GM18519 (cell line): ENCODE measurements around the gene TBK1.
A peak's percentile ranks its signal among the peaks of the same experiment; 100 is the strongest.

Experiments
- ATAC-seq: cut with Tn5 transposase; IDR thresholded peaks from one replicate; pipeline ENCODE4 v1.9.1; 2021; ENCODE audit warnings: mild to moderate bottlenecking, moderate library complexity; ENCODE audit not compliant: unreplicated experiment, low FRiP score

Gene TBK1

DNA sequence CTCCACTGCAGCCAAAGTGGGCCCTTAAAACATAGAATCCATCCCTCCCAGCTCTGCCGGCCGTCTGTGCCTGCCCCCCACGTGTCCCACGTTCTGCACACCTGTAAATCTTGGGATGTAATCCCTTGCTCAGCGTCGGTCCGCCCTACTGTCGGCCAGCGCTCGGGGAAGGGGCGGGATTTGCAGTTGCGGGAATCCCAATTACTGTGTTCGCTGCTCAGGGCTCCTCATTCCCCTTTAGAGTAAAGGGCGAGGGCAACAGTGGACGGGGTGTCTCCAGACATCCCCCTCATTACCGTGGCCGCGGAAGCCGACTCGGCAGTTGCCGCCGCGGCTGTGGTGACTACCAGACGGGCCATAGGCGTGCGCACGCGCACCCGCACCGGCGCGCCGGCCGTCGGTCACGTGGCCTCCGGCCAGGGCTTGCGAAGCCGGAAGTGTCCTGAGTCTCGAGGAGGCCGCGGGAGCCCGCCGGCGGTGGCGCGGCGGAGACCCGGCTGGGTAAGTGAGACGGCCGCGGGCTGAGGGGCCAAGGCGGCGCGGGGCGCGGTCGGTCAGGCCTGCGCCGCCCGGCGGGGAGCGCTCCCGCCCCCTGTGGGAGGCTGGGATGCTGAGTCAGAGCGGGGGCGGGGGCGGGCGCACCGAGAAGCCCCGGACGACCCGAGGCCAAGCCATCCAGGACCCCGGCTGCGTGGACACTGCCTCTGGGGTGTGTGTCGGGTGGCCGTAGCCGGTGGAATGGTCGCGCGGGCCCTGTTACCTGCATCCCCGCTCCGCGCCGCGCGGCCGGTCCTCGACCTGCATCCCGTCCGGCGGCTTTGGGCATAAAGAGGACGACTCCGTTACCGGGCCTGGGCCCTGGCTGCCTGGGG is at the start of gene TBK1:
TSS of gene TBK1 (plus strand) at position 434 of the 872 bp plus-strand sequence. CDS start 3,751 bp downstream, outside the sequence.
- peak; percentile 88 for ATAC-seq

DNA sequence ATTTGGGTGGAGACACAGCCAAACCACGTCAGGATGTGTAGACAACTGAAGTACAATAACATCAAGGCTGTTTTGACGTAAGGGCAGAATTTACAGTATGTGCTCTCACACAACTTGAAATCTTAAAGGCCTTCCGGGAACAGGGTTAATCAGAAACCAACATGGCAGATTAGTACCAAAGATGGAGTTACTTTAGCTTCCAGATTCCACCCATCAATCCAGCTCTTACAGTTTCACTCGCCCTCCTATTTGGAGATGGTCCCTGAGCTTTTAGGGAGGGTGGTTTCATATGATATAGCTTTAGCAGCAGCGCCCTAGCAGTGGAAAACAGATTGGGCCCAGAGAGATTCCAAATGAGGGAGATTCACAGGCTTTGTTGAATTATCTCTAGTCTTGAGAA is 49.7 kb upstream of the TBK1 start:
- no peak for ATAC-seq

DNA sequence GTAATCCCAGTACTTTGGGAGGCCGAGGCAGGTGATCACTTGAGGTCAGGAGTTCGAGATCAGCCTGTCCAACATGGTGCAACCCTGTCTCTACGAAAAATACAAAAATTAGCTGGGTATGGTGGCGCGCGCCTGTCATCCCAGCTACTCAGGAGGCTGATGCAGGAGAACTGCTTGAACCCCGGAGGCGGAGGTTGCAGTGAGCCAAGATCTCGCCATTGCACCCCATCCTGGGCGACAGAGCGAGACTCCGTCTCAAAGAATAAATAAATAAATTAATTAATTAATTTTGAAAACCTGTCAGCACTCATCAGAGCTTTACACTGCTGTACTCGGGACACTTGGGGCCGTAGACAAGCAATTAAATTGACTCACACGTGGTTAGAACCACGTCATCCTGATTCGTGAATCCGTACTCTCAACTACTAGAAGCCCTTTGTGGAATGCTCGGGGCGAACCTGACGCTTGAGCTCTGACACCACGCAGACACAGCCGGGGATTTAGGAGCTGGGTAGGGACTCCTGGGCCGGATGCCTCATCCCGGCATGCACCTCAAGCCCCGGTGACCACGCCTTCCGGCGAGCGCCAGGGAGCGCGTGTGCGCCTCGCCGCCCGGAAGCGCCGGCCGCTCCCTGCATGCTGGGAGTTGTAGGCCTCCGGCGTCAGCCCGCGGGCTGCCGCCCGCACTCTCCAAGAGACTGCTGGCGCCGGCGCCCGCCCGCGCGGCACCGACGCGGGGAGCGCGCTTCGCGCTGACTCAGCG is 48.0 kb upstream of the TBK1 start, which contains the start of gene XPOT:
TSS of gene XPOT (plus strand) at position 686 of the 763 bp plus-strand sequence. CDS start 5,644 bp downstream, outside the sequence.
- peak; percentile 98 for ATAC-seq

DNA sequence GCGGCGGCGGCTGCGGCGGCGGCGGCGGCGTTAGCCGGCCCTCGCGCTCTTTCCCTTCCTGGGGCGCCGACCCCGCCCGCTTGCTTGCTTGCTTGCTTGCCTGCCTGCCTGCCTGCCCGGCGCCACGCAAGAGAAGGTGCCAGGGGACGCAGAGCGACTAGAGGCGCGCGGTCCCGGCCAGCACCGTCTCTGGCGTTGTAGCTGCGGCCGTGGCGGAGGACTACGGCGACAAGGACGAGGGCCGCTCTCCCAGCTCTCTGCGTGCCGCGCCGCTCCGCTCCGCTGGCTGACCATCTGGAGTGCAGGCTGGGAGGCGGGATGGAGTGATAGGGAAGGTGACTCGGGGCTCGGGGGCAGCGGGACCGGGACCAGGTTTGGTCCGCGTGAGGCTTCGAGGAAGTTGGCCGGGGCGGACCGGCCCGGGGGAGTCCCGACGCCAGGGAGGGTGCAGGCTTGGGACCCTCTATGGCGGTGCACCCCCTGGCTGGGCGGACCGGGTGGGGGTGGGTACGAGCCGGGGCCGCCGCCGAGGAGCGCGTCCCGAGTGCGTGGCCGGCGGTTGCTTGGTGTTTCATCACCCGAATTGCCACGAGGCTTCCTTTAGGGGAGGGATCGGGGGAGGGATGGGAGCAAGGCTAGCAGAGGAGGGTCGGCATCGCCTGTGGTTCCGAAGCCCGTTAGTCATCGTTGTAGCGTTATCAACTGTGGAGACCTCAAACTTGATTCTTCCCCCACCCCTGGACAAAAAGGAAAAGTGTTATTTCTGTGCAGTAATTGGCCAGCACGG is 47.3 kb upstream of the TBK1 start:
- ATAC-seq, result peak; percentile 6

DNA sequence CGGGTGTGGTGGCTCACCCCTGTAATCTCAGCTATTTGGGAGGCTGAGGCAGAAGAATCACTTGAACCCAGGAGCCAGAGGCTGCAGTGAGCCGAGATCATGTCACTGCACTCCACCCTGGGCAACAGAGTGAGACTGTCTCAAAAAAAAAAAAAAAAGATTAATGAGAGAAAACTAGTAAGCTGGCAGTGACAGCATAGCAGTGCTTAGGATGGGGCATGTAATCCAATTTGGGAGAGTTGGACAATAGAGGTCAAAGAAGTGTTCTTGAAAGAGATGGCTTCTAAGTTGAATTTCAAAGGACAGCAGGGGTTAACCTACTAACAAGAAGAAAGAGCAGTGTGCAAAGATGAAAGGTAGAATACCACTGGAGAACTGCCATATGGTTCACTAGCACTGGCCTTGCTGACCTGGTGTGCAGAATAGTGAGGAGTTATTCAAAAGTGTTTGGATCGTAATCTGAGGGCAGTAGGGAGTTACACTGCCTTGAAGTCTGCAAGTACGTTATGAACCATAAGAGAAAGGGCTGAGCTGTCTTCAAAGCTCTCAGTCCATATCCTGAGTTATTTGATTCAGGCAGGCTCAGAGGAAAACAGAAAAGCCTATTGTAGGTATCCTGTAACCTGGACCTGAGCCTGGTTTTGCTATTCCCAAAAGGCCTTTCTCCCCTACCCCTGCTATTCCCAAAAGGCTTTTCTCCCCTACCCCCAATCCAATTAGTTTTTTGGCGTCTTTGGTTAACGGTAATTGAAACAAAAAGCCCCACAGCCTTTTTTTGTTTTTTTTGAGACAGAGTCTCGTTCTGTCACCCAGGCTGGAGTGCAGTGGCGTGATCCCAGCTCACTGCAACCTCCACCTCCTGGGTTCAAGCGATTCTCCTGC is 44.3 kb upstream of the TBK1 start:
- no peak for ATAC-seq

DNA sequence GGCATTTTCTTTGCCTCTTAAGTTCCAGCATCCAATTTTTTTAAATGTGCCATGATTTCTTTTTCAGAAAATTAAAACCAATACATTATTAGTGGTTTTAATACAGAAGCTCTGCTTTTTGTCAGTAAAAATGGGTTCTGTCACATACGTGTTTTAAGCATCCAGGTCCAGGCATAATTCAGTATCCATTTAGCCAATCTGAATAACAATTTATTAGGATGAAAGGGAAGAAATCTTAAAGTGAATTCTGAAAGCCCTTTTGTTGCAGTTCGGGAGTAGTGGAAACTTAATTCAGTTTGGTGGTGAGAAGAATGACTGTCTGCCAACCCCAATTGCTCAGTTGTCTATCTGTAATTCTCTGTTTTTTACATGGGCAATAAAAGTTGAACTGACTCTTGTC is 40.5 kb upstream of the TBK1 start:
- ATAC-seq, result no peak

DNA sequence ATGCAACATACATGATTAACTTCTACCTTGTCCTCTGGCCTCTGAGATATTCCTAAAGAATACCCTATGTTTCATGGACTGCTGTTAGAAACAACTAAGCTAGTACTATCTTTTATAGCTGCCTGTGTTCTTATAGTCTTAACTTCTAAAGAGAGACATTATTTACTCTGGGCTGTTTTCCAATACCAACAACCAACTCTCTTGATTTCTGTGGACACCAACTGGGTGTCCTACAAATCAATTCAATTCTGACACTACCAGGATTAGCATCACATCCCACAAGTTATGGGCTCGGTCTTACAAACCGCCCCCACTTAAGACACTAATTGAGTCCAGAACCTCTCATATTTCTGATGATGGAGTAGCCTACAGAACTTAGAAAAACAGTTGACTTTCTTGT is 39.5 kb upstream of the TBK1 start:
- ATAC-seq, result no peak

DNA sequence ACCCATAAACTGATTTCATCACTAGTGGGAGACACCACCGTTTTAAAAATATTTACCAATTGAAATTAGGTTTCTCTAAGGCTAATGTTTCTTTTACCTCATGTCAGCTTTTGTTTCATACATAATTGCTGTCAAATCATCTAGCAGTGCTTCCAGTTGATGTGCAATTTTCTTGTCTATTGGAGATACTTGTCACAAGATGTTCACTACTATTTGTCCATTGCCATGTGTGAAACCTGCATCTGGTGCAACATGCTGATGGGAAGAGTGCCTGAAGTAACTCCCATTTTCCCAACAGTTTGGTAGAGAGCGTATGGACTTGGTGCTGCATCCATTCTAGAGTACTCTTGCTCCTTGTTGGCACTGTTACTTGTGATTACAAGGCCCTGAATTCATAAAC is 38.0 kb upstream of the TBK1 start:
- no peak for ATAC-seq

DNA sequence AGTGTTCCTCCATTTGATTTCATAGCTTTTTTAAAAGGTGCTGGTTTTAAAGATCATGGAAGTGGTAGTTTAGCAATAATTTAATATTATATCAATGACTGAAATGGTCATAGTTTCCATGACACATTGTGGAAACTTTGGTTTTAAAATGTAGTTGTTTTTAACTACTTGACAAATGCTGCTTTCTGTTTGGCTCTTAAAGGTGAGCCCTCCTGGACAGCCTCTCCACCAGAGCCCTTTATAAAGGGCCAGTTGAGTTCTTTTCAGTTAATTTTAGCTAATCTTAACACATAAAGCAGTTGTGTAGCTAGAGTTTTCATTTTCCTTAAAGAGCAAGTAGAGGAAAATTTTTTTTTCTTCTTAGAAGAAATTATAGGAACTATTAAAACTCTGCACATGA is 33.7 kb upstream of the TBK1 start:
- ATAC-seq, result no peak

DNA sequence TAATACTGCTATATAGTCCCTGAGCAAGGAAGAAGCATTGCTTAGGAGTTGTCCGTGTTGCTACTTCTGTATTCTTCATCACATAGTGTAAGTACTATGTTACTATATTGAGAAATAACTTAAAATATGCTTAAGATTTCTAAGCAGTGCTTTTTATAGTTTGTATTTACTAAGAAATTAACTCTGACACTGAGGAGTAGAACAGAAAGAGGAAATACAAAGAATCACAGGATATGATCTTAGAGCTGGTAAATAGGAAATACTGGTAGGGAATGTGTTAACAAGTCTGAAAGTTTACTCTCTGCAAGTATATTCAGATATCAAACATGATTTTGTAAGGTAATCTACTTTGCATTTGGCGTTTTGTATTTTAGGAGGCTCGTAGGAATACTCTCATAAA is 32.2 kb upstream of the TBK1 start:
- no peak for ATAC-seq

DNA sequence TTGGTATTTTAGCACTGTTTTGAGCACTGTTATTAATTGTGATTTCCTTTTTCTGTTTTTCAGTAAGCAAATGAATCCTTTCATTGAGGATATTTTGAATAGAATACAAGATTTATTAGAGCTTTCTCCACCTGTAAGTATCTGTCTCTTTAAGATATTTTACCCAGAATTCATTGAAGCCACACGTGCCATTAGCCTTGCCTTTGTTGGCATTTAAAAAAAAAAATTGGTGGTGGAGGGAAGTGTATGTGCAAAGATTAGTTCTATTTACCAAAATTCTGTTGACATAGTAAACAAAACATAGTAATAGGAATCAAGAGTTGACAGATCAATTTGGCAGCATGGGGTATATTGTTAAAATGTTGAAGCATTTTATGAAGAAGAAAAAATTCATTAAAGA is 23.9 kb upstream of the TBK1 start:
- no peak for ATAC-seq

DNA sequence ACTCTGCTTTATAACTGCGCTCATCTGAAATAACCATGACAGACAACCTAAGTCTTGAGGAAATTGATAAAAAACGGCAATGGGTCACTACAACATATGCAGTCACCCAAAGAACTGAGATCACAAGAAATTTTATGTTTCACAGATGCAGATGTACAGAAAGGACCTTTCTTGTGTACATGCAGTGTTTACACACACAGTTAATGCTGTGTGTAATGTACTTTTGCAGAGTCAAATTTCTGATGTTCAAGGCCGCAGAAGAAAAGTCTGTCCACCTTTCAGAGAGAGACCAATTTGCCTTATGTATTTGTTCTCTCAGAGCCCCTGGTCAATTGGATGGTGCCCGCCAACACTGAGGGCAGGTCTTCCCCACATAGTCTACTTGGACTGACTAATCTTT is 23.0 kb upstream of the TBK1 start:
- no peak for ATAC-seq

DNA sequence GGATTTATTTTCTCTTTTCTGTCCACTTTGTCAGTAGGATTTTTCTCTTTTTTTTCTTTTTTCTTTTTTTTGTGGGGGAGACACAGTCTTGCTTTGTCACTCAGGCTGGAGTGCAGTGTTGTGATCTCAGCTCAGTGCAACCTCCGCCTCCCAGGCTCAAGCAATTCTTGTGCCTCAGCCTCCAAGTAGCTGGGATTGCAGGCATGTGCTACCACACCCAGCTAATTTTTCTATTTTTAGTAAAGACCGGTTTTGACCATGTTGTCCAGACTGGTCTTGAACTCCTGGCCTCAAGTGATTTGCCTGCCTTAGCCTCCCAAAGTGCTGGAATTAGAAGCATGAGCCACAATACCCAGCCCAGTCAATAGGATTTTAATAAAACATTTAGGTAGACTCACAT is 21.0 kb upstream of the TBK1 start:
- no peak for ATAC-seq

DNA sequence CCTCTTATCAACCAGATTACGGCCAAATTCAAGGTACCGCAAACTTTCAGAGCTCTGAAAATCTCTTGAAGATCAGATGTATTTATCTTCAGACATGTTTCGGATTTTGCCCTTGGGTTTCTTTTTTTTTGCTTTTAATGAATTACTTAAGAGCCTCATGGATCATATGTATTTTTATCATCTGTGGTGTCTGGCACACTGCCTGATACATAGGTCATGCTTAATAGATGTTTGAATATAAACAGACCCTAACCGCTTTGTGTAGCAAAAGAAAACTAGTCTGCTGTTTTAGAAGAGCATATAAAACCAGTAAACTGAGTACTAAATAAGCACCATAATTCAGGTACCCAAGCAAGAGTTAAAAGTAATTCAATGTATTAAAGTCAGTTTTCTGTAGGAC is 20.1 kb upstream of the TBK1 start:
- no peak for ATAC-seq

DNA sequence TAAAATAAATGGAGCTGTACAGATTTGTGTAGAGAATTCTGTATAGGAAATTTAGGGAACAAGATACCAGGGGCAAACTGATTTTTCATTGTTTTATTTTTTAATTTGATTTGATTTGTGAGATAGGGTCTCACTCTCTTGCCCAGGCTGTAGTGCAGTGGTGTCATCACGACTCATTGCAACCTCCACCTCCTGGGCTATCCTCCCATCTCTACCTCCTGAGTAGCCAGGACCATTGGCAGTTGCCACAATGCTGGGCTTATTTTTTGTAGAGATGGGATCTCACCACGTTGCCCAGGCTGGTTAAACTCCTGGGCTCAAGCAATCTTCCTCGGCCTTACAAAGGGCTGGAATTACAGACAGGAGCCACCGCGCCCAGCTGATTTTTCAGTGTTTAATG is 18.0 kb upstream of the TBK1 start:
- ATAC-seq, result no peak

DNA sequence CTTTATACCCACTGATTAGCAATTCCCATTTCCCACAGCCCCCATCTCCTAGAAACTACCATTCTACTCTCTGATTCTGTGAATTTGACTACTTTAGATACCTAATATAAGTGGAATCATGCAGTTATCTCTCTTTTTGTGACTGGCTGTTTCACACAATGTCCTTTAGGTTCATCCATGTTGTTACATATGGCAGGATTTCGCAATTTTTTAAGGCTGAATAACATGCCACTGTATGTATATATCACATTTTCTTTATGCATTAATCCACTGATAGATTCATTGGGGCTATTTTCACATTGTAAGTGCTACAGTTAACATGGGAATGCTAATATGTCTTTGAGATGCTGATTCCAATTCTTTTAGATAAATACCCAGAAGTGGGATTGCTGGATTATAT is 11.8 kb upstream of the TBK1 start:
- ATAC-seq, result no peak

DNA sequence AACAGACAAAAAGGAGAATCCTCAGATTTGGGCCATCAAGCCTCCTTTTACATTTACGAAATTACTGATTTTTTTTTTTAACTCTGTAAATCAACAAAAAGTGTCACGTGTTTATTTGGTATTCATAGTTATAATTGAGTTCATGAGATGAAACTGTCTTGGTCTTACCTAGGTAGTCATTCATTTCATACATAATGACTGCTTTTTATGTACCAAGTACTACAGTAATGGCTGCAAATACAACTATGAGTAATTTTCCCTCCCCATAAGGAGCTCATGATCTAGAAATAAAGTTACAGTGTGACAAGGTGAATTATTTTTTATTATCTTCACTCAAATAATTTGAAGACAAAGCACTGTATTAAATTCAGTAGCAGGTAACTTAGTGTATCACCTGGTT is 6.4 kb upstream of the TBK1 start:
- no peak for ATAC-seq

DNA sequence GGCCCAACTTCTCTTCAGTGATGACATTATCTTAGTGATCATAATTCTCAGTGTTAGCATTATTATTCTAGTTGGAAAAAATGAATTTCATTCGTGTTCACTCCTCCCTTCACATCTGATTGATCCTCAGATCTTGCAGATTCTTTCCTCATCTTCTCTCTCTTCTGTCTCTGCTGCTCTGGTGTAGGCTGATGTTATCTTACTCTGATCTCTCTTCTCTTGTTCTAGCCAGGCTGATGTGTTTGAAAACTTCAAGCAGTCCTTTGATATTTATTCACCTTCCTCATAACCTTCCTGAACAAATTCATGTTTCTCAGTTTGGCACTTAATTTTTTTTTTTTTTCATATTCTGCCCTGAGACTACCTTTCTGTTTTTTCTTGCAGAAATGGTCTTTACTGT is 5.6 kb upstream of the TBK1 start:
- ATAC-seq, result no peak

DNA sequence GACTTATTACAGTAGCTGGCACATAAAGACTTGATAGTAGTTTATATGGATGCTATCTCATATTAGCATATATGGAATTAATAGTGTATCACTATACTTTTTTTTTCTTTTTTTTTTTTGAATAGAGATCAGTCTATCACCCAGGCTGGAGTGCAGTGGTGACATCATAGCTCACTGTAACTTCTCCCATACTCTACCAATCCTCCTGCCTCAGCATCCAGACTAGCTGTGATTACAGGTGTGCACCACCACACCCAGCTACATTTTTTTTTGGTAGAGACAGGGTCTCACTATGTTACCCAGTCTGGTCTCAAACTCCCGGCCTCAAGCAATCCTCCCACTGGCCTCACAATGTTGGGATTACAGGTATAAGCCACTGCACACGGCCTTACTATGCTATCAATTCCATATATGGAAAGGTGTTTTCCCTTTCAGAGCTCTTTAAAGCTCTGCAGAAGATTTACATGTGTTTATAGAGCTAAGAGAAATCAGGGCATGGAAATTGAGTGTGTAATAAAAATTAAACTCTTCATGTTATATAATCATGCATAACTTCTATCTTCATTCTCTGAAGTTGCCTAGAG is 1.8 kb upstream of the TBK1 start:
- no peak for ATAC-seq
